Activated naive CD4-positive, alpha-beta T cell treated with anti-CD3 and anti-CD28 coated beads, Interleukin-2, amount 50 U/mL, for 16 hours (primary cell): ENCODE measurements around the gene MYOZ1.
"Not testable (repeated sequence)": the region's sequence is repeated elsewhere in the genome, so short reads cannot be mapped to it uniquely, and the experiment has no call there.

Experiments
- DNase-seq: peaks from one replicate; pipeline ENCODE4 v3.0.0-alpha.2; 2020

Gene MYOZ1

GRCh38 chr10:73647211-73647874 is 6.1 kb upstream of the MYOZ1 start:
- peak; percentile 32 for DNase-seq

DNA sequence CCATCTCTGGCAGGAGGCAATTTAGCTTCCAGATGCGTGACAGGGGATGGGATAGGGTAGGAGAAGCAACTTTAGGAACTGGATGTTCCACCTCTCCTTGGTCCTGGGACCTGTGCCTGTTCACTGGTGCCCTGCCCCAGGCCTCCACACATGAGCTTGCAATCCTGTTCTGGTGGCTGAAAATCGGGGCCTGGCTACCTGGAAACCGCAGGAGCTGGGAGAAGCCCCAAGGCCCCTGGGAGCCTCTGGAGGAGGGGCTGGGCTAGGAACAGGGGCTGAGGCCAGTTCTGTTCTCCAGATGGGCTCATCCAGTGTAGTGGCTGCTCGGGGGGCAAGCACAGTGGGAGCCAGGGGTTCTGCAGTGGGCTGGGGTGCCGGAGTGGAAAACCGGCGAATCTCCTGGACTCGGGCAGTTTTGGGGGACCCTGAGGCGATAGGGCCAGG is 5.3 kb upstream of the MYOZ1 start:
- no peak for DNase-seq

GRCh38 chr10:73645251-73645650 is 4.0 kb upstream of the MYOZ1 start:
- no peak for DNase-seq

- no peak for DNase-seq
Measured at GRCh38 chr10:73644767-73645166, 3.5 kb upstream of the MYOZ1 start.

- DNase-seq, result peak; percentile 33
Measured at GRCh38 chr10:73644015-73644743, 2.9 kb upstream of the MYOZ1 start.

GRCh38 chr10:73643362-73643761 is 2.1 kb upstream of the MYOZ1 start:
- no peak for DNase-seq

GRCh38 chr10:73639286-73639685 is 2.0 kb downstream of the MYOZ1 start:
- DNase-seq, result no peak

- DNase-seq, result no peak
Measured at GRCh38 chr10:73635781-73636180, 5.5 kb downstream of the MYOZ1 start.

- no peak for DNase-seq
Measured at GRCh38 chr10:73634421-73634820, 6.9 kb downstream of the MYOZ1 start.

DNA sequence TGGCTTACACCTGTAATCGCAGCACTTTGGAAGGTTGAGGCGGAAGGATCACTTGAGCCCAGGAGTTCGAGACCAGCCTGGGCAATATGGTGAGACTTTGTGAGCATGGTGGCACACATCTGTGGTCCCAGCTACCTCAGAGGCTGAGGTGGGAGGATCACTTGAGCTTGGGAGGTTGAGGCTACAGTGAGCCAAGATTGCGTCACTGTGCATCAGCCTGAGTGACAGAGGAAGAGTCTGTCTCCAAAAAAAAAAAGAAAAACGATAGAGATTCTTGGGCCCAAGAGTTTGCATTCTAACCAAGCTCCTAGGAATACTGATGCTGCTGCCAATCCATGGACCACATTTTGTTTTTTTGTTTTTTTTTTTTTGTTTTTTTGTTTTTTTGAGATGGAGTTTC is 12.1 kb downstream of the MYOZ1 start:
- no peak for DNase-seq

DNA sequence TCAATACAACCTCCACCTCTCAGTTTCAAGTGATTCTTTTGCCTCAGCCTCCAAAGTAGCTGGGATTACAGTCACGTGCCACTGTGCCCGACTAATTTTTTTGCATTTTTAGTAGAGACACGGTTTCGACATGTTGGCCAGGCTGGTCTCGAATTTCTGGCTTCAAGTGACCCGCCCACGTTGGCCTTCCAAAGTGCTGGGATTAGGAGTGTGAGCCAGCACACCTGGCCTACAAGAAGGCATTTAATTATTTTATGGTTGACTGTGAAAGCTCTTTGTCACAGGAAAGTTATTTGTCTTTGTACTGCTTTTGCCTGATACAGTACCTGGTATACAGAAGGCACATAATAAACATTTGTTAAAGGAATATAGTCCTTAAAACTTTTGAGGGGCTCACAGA is 12.9 kb downstream of the MYOZ1 start:
- DNase-seq, result no peak

DNA sequence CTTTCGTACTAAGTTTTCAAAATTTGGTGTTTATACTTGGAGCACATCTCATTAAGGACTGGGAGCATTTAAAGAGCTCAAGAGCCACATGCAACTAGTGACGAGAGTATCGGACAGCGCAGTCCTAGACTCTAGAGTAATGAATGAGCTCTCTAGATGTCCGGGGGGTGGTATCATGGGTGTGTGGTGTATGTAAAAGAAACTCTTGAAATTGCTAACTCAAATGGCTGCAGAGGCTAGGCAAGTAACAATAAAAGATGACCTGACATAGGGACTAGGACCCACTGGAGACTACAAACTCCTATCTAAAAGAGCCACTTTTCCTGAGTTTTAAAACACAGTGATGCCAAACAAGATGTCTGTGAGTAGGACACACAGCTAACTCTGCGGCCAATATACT is 14.0 kb downstream of the MYOZ1 start:
- DNase-seq, result no peak

- peak; percentile 92 for DNase-seq
Measured at GRCh38 chr10:73625884-73626752, 15.2 kb downstream of the MYOZ1 start.

- no peak for DNase-seq
Measured at GRCh38 chr10:73625004-73625883, 16.0 kb downstream of the MYOZ1 start.

- no peak for DNase-seq
Measured at GRCh38 chr10:73623056-73623455, 18.2 kb downstream of the MYOZ1 start.

DNA sequence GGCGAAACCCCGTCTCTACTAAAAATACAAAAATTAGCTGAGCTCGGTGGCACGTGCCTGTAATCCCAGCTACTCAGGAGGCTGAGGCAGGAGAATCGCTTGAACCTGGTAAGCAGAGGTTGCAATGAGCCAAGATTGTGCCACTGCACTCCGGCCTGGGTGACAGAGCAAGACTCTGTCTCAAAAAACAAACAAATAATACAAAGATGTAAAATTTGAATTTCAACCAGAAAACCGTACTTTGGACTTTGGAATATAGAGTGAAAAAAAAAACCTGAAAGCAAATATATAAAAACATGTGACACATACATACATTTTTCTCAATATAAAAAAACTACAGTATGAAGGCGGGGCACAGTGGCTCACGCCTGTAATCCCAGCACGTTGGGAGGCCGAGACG is 20.3 kb downstream of the MYOZ1 start:
- DNase-seq, result not testable (repeated sequence)

GRCh38 chr10:73617143-73617542 is 24.1 kb downstream of the MYOZ1 start:
- DNase-seq, result not testable (repeated sequence)

- no peak for DNase-seq
Measured at GRCh38 chr10:73614720-73615119, 26.6 kb downstream of the MYOZ1 start.

DNA sequence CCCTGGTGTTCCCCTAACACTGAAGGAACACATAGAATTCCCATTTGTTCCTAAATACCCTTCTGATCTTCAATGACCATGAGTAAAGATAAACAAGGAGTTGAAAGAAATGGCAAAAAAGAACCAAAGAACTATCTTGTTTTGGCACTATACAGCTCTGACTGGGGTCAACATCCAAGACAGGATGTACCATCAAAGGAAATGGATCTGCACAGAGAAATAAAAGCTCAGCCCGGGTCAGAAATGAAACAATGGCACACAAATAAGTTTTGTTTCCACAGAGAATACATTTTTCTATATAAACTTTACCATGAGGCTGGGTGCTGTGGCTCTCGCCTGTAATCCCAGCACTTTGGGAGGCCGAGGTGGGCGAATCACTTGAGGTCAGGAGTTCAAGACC is 32.2 kb downstream of the MYOZ1 start:
- no peak for DNase-seq

GRCh38 chr10:73601486-73601921 is 39.8 kb downstream of the MYOZ1 start:
- DNase-seq, result no peak

DNA sequence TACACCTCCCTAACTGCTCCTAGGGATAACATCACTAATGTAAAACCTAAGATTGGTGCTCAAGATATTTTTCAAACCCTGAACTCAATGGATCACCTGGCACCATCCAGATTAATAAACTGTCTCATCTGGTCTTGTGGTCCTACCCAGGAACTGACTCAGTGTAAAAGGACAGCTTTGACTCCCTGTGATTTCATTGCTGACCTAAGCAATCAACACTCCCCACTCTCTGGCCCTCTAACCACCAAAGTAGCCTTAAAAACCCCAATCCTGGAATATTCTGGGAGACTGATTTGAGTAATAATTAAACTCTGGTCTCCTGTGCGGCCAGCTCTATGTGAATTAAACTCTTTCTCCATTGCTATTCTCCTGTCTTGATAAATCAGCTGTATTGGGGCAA is 43.9 kb downstream of the MYOZ1 start:
- no peak for DNase-seq

- DNase-seq, result no peak
Measured at GRCh38 chr10:73593812-73594211, 47.5 kb downstream of the MYOZ1 start.

DNA sequence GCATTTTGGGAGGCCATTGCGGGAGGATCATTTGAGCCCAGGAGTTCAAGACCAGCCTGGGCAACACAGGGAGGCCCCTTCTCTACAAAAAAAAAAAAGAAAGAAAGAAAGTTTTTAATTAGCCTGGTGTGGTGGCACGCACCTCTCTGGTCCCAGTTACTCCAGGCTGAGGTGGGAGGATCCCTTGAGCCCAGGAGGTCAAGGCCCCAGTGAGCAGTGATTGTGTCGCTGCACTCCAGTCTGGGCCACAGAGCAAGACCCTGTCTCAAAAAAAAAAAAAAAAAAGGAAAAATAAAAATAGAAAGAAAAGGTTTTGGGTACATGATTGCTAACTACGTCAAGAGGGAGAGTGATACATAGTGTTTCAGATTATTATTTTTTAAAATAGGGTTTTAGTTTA is 48.2 kb downstream of the MYOZ1 start:
- DNase-seq, result no peak
